Epidermal melanocyte (primary cell): ENCODE results near the gene ARHGAP26.

ENCODE experiments used
- DNase-seq: peaks from one replicate; pipeline ENCODE4 v3.0.0; 2011; ENCODE audit warnings: low spot score; ENCODE audit not compliant: insufficient read length

ARHGAP26 gene

DNA sequence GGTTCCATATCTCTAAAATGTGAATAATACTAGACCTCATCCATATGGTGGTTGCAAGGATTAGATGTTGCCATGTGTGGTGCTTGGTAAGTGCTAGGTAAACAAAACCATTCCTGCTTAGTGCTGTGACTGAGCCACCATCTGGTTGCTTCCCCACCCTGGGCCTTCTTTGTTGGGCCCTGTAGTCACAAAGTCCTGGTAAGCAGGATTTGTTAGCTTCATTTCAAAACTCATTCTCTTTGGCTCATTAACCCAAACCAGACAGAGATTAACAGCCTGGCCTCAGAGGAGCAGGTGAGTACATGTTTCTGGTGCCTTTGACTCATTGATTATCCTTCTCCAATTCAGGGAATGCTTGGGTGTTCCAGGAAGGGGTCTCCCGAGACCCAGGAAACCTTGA is 240.2 kb downstream of the ARHGAP26 start:
- DNase-seq, result no peak

DNA sequence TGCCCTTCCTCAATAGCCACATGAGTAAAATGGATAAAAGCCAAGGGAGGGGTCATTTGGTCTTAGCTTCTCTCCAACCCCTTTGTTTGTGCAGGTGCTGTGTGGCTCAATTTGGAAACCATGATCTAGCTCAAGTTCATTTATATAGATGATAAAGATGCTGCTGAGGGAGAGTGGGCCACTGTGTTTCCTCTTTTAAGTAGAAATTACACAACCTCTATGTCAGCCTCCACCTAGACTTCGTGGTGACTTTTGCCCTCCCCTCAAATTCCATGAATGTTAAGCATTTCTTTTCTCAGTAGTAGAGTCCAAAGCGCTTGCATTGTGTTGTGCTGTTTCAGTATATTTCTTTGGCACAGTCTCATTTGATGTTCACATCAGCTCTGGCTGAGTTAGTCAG is 241.4 kb downstream of the ARHGAP26 start:
- DNase-seq, result no peak

DNA sequence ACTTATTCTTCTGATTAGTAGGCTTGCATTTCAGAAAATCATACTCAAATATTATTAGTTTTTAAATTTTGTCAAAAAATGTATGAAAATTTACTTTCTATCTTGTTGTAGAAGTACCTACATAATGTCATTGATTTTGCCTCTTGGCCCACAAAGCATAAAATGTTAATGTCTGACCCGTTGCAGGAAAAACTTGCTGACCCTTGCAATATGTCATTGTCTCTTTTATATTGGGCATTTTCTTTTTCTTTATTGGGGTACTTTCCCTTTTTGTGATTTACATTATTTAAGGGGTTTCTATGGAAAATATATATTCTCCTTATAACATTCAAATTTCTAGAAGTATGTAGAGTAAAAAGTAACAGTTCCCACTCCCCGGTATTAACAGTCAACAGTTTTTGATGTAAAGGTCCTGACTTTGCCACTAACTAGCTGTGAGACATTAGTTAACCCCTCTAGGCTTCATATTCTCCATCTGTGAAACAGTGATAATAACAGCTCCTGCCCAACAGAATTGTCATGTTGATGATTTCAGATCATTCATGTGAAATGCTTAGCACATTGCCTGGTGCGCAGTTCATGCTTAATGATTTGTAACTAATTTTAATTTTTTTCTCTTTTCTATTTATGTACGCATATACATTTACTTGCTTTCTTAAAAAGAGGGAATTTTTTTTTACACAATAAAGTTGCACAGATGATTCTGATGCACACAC is 243.2 kb downstream of the ARHGAP26 start:
- no peak for DNase-seq

DNA sequence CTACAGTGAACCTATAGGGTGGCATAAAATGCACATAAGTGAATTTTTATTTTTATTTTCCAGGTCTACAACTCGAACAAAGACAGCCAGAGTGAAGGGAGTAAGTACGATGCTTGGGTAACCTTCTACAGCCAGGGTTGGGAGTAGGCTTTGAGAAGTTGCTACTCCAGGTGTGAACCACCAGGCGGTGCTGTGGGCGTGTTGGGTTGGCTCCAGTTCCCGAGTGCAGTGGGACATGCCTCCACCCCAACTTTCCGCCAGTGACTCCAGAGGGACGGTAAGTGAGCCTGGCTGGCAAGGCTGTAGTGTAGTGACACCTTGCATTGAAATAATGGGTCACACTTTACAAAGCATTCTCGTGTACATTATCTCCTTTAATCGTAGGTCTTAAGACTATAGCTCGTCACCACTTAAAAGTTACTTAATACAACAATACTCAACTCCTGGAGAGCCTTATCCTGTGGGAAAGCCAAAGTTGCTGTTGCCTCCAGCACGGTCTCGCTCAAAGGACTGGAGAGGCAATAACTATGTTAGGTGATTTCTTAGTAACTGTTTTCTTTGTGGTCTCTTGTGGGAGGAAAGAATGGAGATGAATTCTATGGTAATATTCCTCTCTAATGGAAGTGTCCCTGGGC is 244.0 kb downstream of the ARHGAP26 start:
- DNase-seq, result no peak

DNA sequence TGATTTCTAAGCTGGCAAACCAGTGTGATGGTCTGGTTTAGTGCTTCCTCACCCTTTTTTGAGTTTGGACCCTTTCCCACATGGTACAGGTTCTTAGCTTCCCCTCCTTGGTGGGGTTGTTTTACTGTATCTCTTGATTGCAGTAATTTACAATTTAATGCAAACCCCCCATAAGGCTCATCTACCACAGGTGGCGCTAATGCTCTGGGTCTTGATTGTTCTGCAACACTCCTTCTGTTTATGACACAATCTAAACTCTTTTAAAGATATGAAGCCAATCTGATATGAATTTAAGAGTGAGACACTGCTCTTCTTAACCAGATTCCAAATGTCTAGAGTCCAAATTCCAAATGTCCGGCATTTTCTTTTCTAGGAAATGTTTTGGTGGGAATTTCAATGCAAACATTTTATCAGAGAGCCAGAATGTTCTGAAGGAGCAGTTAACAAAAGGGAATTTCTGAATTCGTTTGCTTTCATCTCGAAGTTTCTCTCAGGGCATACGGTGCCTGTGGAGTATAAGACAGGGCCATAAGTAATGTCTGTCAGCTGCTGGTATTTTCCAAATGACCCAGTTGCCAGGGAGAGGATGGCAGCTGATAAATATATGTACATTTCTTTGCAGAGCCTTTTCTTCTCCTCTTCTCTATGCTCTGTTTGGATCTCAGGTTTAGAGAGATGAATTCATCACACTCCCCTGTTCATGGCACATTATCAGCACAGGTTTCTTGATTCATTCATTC is 246.8 kb downstream of the ARHGAP26 start:
- DNase-seq, result no peak

DNA sequence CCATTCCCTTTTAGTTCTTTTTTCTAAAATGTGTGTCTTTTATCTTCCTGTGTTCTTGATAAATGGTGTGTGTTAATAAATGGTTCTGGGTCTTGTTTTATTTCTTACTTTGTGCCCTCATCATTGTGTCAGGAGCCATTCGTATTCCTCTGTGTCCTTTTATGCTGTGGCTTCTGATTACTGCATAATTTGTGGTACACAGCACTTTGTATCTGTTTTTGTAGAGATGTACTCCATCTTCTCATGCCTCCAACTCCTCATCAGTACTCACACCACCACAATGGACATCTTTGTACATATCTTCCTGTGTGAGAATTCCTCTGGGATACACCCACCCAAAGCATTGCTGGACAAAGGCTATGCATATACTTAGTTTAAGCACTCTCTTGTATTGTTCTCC is 247.4 kb downstream of the ARHGAP26 start:
- no peak for DNase-seq

DNA sequence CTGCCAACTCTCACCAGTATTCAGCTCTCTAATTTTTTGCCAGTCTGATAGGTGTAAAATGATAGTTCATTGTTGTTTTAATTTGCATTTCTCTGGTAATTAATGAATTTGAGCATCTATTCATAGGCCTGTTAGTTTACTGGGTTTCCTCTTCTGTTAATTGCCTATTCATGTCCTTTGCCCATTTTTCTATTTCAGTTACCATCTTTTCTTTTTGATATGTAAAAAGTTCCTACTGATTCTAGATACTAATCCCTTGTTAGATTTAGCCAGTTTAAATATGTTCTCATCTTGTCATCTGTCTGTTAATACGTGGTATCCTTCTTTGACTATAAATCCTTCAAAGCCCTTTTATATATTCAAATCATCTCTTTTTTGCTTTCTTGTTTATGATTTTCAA is 247.8 kb downstream of the ARHGAP26 start:
- DNase-seq, result no peak

DNA sequence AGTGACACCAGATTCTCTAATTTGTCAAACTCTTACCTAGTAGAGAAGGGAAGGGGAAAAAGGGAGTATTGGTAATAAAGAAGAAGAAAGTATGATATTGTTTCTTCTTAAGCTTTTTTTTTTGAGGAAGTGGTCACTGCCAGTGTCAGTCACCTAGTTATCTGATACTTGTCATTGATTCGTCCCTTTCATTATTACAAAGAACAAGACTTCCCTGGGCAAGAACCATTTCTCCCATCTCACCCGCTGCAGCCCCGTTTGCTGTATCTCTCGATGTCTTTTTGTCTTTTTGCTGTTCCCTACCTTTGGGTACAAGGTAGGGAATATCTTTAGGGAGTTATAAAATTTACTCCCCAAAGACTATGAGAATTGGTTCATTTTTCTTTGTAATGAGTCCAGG is 249.0 kb downstream of the ARHGAP26 start:
- DNase-seq, result no peak

DNA sequence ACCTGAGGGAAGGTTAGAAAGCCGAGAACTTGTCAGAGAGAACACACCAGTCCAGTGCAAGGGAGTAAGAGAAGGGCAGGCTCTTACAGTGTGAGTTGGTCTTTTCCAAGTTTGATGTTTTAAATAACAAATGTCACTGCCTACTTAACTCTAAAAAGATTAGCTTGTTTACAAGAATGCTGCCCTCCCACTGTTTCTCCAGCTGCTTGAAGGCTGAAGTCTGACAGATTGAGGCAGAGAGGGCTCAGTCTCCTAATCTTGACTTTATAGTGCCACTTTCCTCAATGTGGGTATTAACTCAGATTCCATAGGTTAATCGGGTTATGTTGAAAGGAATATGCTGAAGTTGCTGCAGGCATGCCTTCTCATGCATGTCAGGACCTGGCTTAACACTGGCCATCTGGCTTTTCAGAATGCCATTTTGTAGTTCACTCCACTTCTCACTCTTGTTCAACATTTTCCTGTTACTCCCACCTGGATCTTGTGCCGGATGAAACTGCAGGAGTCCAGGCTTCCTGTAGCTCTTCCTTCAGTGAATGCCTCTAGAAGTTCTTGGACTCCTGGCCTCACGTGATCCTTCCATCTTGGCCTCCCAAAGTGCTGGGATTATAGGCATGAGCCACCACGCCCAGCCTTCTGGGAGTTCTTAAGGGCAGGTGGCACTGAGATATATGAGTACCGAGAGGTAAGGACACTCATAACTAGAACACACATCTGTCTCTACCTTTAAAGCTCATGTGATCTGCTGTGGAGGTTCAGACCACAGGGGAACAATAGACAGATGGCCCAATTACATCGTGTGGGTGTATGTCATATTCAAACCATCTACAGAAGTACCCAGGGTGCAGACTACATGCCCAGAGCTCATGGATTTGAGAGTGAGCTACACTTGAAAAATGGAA is 249.7 kb downstream of the ARHGAP26 start:
- DNase-seq, result no peak

DNA sequence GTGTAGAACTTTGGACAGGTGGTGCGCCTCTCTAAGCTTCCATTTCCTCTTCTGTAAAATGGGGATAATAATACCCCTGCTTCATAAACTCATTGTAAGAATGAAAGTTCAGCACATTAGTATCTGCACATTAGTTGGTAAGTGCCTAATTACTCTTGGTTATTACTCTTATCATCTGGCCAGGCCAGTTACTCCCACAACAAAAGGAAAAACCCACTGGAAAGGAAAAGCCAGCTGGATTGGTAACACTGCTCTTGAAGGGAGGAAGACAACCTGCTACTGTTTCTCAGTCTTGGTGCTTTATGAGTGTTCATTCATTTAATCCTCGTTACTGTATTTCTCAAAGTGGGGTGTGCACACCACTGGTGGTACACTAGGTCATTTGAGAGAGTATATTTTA is 251.4 kb downstream of the ARHGAP26 start:
- no peak for DNase-seq

DNA sequence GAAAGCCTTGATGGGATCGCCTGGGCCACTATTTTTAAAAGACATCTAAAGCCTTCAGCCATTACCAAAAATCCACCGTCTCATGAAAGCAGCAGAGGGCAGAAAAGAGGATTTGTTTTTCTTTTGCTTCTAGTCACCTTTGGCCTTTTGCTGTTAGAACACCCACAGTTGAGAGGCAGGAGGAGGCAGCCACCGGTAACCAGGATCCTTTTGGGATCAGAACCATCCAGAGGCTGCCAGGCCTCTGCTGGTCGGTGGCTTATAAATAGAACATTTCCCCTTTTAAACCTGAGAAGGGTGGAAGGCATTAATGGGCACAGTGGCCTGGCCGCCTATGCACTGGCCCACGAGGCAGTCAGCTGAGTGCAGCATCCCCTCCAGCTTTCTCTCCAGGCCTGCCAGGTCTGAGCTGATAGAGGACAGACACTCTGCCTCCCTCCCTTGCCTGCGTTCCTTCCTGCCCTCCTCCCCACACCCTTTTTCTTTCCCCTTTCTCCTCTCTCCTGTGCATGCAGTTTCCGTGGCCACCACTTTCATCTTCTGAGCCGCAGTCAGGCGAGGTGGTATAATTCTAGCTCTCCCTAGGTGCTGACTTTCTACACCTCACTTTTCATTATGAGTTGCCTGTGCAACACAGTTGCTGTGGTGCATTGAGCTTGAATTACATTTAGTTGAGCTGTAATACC is 253.4 kb downstream of the ARHGAP26 start:
- no peak for DNase-seq

DNA sequence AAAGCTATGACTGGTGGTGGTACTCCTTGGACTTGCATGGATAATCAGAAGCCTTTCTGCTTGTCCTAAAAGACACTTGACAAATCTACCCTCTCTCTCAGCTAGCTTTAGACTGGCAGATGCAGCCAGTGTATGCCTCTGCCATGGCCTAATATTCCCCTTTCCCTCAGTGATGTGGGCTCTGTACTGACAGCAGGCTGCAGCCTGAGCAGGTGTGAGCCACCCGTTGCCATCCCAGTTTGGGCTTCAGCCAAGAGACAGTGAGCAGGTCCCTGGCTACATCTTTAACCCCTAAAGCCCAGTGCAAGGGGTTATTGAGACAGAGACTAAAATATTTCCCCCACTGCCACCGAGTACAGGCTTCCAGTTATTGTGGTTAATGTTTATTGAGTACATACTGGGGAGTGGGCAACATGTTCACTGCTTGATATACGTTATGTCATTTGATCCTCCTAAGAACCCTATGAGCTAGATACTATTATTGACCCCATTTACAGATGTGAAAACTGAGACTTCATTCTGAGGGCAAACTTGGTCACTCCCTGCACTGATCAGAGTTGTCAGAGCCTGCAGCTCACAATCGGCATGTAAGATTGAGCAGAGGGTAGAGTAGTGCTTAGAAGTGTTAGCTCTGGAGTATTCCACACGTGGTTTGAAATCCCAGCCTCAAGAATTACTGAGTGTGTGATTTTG is 254.2 kb downstream of the ARHGAP26 start:
- DNase-seq, result no peak

DNA sequence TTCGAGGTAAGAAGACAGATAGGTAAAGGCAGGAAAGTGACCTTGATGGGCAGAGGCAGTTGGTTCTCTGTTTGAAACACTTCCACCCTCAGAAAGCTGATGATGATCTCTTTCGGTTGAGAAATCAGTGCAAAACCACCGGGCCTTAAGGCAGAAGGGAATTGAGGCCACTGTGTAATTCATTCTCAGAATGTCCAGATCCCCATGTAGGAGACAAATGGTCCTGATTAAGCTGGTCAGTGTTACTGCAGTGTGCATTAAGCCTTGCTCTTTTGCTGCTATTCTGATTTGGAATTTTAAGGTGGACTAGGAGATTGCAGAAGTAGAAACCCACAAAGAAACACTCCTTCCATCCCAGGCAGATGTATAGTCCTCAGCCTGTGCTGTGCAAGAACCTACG is 255.2 kb downstream of the ARHGAP26 start:
- no peak for DNase-seq

DNA sequence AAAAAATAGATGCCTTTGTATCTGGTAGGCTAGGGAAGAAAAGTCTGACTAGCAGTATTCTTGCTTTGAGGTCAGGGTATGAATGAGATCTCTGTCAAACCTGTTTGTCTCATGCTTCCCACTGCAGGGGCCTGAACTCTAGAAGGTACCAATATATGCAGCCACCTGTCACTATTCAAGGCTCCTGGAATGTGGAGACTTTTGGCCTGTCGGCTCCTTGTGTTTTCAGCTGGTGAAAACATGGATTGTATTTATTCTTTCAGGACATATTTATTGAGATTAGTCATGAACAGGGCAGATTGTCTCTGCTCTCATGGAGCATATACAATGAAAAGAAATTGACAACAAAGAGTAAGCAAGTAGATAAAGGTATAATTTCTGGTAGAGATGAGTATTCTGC is 255.8 kb downstream of the ARHGAP26 start:
- DNase-seq, result no peak

DNA sequence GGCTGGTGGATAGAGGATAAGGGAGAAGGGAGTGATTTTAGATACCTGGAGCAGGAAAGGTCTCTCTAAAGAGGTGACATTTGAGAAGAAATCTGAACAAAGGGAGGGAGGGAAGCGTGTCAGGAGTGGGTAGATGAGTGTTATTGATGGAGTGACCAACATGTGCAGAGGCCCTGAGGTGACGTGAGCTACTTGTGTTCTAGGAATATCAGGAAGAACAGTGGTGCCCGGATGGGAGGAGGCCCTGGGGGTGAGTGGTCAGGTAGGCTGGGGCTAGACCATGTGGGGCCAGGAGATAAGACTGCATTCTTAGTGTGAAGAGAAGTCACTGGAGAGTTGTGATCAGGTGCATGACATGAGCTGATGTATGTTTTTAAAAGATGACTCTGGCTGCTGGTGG is 256.2 kb downstream of the ARHGAP26 start:
- no peak for DNase-seq

DNA sequence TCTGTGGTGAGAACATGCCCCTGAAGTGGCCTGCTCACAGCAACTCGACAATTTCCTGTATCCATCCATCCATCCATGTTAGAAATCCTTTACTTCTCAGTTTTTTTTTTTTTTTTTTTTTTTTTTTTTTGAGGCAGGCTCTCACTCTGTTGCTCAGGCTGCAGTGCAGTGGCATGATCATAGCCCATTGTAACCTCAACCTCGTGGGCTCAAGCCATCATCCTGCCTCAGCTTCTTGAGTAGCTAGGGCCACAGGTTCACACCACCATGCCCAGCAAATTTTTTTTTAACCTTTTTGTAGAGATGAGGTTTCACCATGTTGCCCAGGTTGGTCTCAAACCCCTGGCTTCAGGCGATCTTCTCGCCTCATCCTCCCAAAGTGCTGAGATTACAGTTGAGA is 259.1 kb downstream of the ARHGAP26 start:
- no peak for DNase-seq

DNA sequence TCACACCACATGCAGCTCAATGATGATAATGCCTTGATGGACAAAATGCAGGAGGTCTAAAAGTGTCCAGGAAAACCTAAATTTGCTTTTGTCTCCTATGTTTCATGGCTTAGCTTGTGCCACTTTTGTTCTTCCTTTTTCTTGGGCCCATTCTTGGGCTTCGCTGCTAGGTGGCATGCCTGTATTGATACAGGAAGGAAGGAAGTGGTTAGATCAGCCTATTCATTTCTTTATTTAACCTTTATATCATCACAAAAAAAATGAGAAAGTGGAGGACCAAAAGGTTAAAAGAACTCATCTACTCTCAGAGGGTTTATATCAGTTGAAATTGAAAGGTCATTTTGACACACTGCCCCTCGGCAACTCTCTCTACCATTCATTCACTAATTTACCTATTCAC is 260.2 kb downstream of the ARHGAP26 start:
- no peak for DNase-seq

DNA sequence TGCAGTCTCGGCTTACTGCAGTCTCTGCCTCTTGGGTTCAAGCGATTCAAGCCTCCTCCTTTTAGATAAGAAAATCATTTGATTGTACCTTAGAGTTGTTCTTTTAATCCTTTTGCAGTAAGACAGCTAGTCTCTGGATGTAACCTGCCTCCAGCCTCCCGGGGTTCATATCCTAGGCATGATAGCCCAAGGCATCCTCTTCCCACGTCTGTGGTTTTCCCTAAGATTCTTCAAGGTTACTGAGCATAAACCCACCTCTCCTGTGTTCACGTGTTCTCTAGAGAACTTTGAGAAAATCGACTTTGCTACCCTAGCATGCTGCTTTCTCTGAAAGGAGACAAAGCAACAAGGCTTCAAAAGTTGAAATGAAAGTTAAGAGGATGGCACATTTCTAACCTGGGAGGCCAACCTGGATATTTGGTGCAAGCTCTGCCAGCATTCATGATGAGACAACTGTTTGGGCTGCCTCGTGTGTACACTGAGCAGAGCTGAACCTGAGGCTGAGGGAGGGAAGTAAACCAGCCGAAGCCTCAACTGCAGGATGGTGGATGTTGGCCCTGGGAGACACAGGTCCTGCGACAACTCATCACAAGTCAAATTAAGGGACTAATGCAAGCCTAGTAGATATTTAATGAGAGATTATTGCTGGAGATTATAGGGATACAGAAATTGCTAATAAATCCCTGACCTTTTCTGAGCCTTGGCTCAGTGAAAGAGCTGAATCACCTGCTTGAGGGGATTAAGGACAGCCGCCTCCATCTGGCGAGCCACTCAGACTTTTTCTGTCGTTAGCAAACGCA is 261.8 kb downstream of the ARHGAP26 start:
- no peak for DNase-seq

DNA sequence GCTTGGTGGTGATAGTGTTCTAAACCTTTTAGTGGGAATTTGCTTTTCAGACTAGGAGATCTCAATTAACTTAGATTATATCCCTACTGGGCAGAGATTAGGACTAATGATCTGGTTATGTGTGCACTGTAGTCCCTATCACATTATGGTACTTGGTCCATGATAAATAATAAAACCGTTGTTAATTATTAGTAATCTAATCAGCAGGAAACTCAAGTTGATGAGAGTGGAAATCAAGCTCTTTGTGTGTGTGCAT is 262.3 kb downstream of the ARHGAP26 start:
- no peak for DNase-seq
